ENCODE data around the gene STARD6. TPM values are rescaled to one million over a fixed set of nuclear protein-coding genes. Genes with fewer than 3 reads are reported as not detected.
"Not testable (repeated sequence)": the region's sequence is repeated elsewhere in the genome, so short reads cannot be mapped to it uniquely, and the experiment has no call there.

Gene STARD6, protein sequence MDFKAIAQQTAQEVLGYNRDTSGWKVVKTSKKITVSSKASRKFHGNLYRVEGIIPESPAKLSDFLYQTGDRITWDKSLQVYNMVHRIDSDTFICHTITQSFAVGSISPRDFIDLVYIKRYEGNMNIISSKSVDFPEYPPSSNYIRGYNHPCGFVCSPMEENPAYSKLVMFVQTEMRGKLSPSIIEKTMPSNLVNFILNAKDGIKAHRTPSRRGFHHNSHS
- total RNA-seq: not detected

DNA sequence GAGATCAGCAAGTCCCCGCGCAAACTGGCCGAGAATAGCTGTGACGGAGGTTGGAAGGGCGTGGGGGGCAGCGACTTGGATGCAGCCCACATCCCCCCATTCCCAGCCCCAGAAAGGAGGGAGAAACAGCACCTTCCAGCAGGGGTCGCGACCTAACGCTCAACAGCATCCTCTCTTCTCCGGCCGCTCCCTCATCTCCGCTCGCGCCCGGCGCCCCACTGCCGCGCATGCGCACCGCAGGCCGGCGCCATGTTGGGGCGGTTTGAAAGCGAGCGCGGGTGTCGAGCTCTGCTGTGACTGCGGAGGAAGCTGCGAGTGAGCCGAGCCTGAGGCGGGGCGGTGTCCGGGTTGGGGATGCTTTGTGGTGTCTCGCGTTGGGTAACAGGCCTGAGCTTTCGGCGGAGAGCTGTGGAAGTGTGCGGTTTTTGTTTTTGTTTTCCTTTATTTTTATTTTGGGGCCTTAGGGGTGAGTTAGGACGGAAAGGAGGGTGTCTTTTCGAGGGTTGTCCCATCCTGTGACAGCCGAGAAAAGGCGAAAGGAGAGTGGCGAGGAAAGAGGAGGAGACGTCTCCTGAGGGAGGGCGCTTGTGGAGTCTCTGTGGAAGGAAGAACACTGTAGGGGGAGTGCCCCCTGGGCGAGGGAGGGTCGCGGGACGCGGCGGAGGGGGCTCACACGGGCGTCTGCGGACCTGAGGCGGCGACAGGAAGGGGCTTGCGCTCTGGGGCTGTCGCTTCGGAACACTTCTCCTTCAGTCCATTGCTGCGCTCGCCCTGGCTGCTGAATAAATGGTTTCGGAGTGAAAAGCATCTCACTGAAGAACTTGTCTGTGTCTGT is at the start of gene STARD6, which contains the start of gene C18orf54:
TSS of gene STARD6 (minus strand) at position 199 of the 835 bp plus-strand sequence. CDS start 3,285 bp downstream, outside the sequence.
TSS of gene C18orf54 (plus strand) at position 247 of the 835 bp plus-strand sequence. CDS start 2,667 bp downstream, outside the sequence.
- DNase-seq: peak; percentile 91
- H3K27ac Mint-ChIP-seq: peak within 1 kb of the TSS; percentile 100
- H3K36me3 Mint-ChIP-seq (ENCODE audit: low read depth): peaks cover 17% of the 10 kb centered on the region
- CTCF ChIA-PET: interaction anchor here (0.6 to 2.3 kb wide), 14 partner anchors 9 to 135 kb away, joined by 3 to 10 read pairs (median 4); partner anchors contain the start of gene POLI
- peaks cover 28% of the 10 kb centered on the region for H3K4me1 Mint-ChIP-seq
- H3K4me3 Mint-ChIP-seq: peak within 1 kb of the TSS; percentile 93
- H3K27me3 Mint-ChIP-seq: peaks cover 2% of the 10 kb centered on the region
- H3K9me3 Mint-ChIP-seq: no peaks in the 10 kb centered on the region
- POLR2A ChIA-PET: interaction anchor here (0.6 to 1.4 kb wide), 7 partner anchors 73 to 640 kb away, joined by 3 to 7 read pairs (median 4); partner anchors contain the start of gene POLI

DNA sequence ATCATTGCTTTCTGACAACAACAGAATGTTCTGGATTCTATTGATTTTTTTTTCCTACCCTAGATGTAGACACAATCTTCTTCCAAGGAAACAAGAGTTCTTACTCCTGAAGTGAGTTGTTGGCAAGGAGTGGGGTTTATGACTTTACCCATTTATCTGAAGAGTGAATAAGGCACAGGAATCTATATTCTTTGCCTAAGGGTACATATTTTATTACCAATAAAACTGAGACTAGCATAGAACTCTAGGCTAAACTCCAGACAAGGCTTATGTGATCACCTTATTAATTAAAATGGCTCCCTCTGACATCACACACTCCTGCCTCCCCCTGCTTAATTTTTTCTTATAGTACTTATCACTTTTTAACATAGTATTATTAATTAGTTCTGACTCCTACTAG is 47.6 kb upstream of the STARD6 start:
- Mint-ChIP-seq H3K36me3 (ENCODE audit: low read depth) (no peaks in the 10 kb centered on the region), H3K27ac (no peak overlapping the region), H3K9me3 (no peaks in the 10 kb centered on the region), H3K4me1 (no peaks in the 10 kb centered on the region), H3K4me3 (no peak overlapping the region), H3K27me3 (peaks cover 16% of the 10 kb centered on the region)
- CTCF ChIA-PET: no interaction called here
- POLR2A ChIA-PET: no interaction called here
- no peak for DNase-seq

DNA sequence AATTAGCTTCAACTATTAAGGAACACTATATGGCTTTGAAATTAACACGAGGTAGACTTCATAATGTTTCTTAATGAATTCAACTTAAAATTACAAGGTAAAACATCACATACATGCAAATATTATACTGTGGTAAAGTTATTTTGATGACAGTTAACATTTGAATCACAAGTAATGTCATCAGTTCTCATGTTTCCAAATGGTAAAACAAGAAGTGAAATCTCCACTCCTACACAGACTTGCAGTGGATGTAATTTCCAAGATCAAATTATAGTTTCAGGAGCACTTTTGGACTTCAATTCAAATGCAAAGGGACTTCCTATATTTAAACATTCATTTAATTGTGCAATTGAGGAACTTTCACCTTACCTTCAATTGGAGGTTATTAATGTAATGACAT is 39.1 kb upstream of the STARD6 start:
- H3K36me3 Mint-ChIP-seq (ENCODE audit: low read depth): no peaks in the 10 kb centered on the region
- H3K4me1 Mint-ChIP-seq: no peaks in the 10 kb centered on the region
- peaks cover 3% of the 10 kb centered on the region for H3K9me3 Mint-ChIP-seq
- no peak overlapping the region for H3K27ac Mint-ChIP-seq
- H3K27me3 Mint-ChIP-seq: peaks cover 10% of the 10 kb centered on the region
- ChIA-PET CTCF (no interaction called here), POLR2A (no interaction called here)
- H3K4me3 Mint-ChIP-seq: no peak overlapping the region
- no peak for DNase-seq

DNA sequence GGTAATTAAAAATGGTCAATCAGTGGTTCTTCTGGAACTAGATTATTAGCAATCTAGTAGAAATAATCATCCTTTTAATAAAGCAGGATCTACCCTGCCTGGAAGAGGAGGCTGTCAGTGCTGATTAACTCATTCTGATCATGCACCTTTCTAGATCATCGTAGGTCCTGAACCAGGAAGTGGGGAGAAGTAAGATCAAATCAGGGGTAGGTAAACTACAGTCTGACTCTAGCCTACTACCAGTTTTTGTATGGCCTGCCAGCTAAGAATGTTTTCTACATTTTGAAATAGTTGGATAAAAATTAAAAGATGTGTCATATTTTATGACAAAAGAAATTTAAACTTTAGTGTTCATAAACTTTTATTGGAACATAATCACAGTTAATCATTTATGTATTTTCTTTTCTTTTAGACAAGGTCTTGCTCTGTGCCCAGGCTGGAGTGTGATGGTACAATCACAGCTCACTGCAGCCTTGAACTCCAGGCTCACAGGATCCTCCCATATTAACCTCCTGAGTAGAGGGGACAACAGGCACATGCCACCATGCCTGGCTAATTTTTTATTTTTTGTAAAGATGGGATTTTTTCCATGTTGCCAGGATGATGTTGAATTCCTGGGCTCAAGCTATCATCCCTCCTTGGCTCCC is 36.1 kb upstream of the STARD6 start:
- POLR2A ChIA-PET: no interaction called here
- Mint-ChIP-seq H3K36me3 (ENCODE audit: low read depth) (no peaks in the 10 kb centered on the region), H3K9me3 (no peaks in the 10 kb centered on the region), H3K4me1 (peaks cover 16% of the 10 kb centered on the region), H3K27ac (no peak overlapping the region), H3K27me3 (peaks cover 9% of the 10 kb centered on the region), H3K4me3 (no peak overlapping the region)
- DNase-seq: no peak
- CTCF ChIA-PET: no interaction called here

DNA sequence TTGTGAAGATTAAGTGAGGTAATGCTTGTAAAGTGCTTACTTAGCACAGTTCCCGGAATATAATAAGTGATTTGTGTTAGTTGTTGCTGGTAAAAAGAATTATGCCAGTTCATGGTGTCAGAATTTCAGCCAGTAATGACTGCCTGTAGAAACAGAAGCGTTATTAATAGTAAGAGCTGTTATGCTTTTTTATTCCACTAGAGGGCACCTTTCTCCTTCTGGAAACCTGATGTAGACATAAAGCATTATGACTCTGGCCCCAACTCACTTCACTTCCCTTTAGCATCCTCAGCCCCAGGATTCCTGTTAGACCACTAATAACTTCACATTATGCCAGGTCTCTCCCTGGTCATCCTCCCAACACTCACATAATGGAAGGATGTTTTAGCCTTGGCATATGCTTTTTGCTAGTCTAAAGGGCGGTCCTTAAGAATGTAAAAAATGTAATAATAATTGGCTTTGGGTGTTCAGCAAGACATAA is 34.9 kb upstream of the STARD6 start:
- no peak overlapping the region for H3K27ac Mint-ChIP-seq
- ChIA-PET POLR2A (no interaction called here), CTCF (interaction anchor here (0.7 to 1.5 kb wide), 5 partner anchors 9 to 273 kb away, joined by 3 to 4 read pairs (median 3); partner anchors contain the start of genes C18orf54 and STARD6)
- no peak overlapping the region for H3K4me3 Mint-ChIP-seq
- peaks cover 4% of the 10 kb centered on the region for H3K27me3 Mint-ChIP-seq
- peaks cover 26% of the 10 kb centered on the region for H3K4me1 Mint-ChIP-seq
- DNase-seq: no peak
- no peaks in the 10 kb centered on the region for H3K36me3 Mint-ChIP-seq (ENCODE audit: low read depth)
- no peaks in the 10 kb centered on the region for H3K9me3 Mint-ChIP-seq

DNA sequence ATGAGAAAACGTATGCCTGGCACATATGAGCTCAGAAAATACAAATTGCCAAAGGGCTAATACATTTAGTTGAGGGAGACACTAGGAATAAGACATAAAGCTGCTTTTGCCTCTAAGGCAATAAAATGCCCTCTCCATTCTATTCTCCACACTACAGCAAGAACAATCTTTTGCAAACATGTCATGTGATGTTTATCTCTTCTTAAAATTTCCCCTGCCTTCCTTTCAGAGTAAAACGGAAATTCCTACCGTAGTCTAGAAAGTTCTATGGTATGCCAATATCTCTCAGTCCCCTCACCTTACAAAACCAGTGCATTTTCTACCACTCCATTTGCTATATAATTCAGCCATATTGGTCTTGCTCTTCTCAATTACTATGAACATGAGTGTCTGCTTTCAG is 33.2 kb upstream of the STARD6 start:
- Mint-ChIP-seq H3K27ac (no peak overlapping the region), H3K27me3 (no peaks in the 10 kb centered on the region), H3K36me3 (ENCODE audit: low read depth) (no peaks in the 10 kb centered on the region), H3K4me1 (peaks cover 26% of the 10 kb centered on the region), H3K9me3 (no peaks in the 10 kb centered on the region), H3K4me3 (no peak overlapping the region)
- ChIA-PET POLR2A (no interaction called here), CTCF (no interaction called here)
- DNase-seq: no peak

DNA sequence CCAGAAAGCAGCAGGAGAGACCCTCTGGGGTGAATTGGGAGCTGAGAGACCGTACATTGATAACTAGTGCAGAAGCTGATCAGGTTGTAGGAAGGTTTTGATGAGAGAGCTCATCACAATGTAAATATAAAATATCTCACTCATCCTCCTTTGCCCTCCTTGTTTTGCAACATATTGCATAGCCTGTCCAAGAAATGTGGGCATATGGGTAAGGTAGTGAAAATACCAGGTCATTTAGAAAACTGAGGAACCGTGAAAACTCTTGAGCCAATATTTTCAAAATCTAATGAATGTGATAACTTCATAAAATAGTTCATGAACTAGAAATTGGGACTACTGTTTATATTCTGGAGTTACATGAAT is 31.5 kb upstream of the STARD6 start:
- no peaks in the 10 kb centered on the region for H3K27me3 Mint-ChIP-seq
- no peak overlapping the region for H3K4me3 Mint-ChIP-seq
- POLR2A ChIA-PET: no interaction called here
- peaks cover 26% of the 10 kb centered on the region for H3K4me1 Mint-ChIP-seq
- no peaks in the 10 kb centered on the region for H3K36me3 Mint-ChIP-seq (ENCODE audit: low read depth)
- CTCF ChIA-PET: no interaction called here
- H3K27ac Mint-ChIP-seq: no peak overlapping the region
- no peak for DNase-seq
- H3K9me3 Mint-ChIP-seq: no peaks in the 10 kb centered on the region

DNA sequence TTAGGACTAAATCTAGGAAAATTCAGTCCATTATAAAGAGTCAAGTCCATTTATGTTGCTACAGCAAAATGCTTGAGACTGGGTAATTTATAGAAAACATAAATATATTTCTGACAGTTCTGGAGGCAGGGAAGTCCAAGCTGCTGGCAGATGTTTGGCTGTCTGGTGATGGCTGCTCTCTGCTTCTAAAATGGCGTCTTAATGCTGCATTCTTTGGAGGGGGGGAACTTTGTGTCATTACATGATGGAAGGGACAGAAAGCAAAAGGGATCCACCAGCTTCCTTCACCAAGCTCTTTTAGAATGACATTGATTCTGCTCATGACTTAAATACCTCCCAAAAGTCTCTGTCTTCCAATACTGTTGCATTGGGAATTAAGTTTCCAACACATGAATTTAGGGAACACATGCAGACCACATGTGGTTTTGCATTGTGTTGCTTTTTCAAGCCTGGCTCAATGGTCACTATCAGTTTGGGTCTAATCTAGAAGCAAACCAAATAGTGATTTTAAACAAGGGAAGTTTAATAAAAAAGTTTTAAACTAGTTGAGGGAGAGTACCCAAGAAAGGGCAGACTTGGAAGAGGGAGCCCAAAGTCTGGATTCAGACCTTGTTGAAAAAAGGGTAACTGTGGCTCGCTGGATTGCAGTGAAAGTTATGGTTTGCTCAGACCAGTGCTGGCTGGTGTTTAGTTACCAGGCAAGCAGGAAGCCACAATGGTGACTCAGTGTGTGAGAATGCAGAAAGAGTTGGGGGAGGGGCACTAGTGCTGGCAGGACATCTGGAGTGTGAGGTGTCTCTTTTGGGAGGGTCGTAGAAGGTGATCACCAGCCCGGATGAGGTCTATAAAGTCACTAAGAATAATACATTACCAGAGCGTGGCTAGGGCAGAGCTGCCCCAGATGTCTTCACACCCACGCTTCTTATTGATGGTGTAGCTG is 30.8 kb upstream of the STARD6 start:
- H3K27me3 Mint-ChIP-seq: no peaks in the 10 kb centered on the region
- H3K36me3 Mint-ChIP-seq (ENCODE audit: low read depth): no peaks in the 10 kb centered on the region
- H3K4me1 Mint-ChIP-seq: peaks cover 26% of the 10 kb centered on the region
- H3K4me3 Mint-ChIP-seq: no peak overlapping the region
- H3K9me3 Mint-ChIP-seq: no peaks in the 10 kb centered on the region
- peak; percentile 37 for DNase-seq
- H3K27ac Mint-ChIP-seq: no peak overlapping the region
- ChIA-PET CTCF (interaction anchor here (0.9 kb wide), 1 partner anchor 66 kb away, joined by 4 read pairs; no protein-coding TSS in a partner anchor), POLR2A (no interaction called here)

DNA sequence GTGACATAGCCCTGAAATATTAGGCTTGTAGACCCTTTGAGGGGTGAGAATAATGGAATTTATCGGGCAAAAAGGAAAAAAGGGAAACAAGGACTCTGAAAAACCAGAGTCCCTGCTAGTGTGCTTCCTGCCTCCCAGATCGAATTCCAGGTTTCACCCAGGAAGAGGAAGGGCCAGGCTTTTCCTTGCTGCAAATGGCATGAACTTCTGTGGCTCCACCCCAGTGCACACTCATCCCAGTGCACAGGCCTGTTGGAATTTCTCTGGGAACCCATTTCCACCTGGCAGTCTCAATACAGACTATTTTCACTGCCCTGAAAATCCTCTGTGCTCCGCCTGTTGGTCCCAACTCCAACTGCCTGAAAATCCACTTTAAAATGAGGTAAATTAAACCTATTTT is 30.0 kb upstream of the STARD6 start:
- Mint-ChIP-seq H3K9me3 (no peaks in the 10 kb centered on the region), H3K27me3 (no peaks in the 10 kb centered on the region), H3K4me3 (no peak overlapping the region), H3K36me3 (ENCODE audit: low read depth) (no peaks in the 10 kb centered on the region), H3K4me1 (peaks cover 26% of the 10 kb centered on the region), H3K27ac (no peak overlapping the region)
- ChIA-PET POLR2A (no interaction called here), CTCF (interaction anchor here (0.9 kb wide), 1 partner anchor 65 kb away, joined by 4 read pairs; no protein-coding TSS in a partner anchor)
- DNase-seq: no peak

DNA sequence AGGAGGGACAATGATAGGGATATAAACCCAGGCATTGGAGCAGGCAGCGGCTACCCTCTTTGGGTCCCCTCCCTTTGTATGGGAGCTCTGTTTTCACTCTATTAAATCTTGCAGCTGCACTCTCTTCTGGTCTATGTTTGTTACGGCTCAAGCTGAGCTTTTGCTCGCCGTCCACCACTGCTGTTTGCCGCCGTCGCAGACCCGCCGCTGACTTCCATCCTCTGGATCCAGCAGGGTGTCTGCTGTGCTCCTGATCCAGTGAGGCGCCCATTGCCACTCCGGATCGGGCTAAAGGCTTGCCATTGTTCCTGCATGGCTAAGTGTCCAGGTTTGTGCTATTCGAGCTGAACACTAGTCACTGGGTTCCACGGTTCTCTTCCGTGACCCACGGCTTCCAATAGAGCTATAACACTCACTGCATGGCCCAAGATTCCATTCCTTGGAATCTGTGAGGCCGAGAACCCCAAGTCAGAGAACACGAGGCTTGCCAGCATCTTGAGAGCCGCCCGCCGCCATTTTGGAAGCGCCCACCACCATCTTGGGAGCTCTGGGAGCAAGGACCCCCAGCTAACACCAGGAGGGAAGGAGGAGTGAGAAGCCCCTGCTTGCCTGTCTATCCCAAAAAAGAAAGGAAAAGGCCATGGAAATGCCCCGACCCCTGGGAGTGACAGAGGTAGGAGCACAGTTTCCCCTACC is 29.3 kb upstream of the STARD6 start:
- DNase-seq, POLR2A ChIA-PET: not testable (repeated sequence)
- CTCF ChIA-PET: interaction anchor here (0.8 kb wide), 1 partner anchor 29 kb away, joined by 4 read pairs; the partner anchor contains the start of genes C18orf54 and STARD6

DNA sequence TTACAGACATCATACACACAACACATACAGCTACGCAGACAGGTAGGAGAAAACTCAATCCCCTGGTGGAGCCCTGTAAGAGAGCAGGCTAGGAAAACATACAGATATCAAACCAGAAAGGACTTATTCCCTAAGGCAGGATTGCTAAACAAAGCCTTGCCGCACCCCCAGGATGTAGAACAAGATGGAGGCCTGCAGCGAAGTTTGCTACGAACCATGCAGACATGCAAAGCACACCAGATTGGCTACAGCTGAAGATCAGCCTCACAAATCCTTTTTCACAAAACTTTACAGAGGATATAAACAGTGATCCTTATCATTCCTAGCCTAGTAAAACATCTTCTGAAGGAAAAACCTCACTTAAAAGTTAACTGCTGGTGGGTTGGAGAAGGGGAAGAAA is 28.4 kb upstream of the STARD6 start:
- ChIA-PET POLR2A (no interaction called here), CTCF (interaction anchor here (0.7 kb wide), 1 partner anchor 234 kb away, joined by 3 read pairs; no protein-coding TSS in a partner anchor)
- no peaks in the 10 kb centered on the region for H3K9me3 Mint-ChIP-seq
- DNase-seq: no peak
- no peak overlapping the region for H3K4me3 Mint-ChIP-seq
- no peaks in the 10 kb centered on the region for H3K27me3 Mint-ChIP-seq
- H3K27ac Mint-ChIP-seq: no peak overlapping the region
- peaks cover 6% of the 10 kb centered on the region for H3K36me3 Mint-ChIP-seq (ENCODE audit: low read depth)
- H3K4me1 Mint-ChIP-seq: peaks cover 25% of the 10 kb centered on the region

More for the DNA sequence above, 29.3 kb upstream of the STARD6 start:
- not testable (repeated sequence) for H3K9me3 Mint-ChIP-seq; H3K4me3 Mint-ChIP-seq; H3K27ac Mint-ChIP-seq; H3K36me3 Mint-ChIP-seq (ENCODE audit: low read depth); H3K27me3 Mint-ChIP-seq
- peaks cover 26% of the 10 kb centered on the region for H3K4me1 Mint-ChIP-seq
